Measurements from ENCODE around the gene ISG20L2. TPM values are rescaled to one million over a fixed set of nuclear protein-coding genes. Genes with fewer than 3 reads are reported as not detected.

ISG20L2 gene
- total RNA-seq, 1 donor, result 21.0 TPM

DNA sequence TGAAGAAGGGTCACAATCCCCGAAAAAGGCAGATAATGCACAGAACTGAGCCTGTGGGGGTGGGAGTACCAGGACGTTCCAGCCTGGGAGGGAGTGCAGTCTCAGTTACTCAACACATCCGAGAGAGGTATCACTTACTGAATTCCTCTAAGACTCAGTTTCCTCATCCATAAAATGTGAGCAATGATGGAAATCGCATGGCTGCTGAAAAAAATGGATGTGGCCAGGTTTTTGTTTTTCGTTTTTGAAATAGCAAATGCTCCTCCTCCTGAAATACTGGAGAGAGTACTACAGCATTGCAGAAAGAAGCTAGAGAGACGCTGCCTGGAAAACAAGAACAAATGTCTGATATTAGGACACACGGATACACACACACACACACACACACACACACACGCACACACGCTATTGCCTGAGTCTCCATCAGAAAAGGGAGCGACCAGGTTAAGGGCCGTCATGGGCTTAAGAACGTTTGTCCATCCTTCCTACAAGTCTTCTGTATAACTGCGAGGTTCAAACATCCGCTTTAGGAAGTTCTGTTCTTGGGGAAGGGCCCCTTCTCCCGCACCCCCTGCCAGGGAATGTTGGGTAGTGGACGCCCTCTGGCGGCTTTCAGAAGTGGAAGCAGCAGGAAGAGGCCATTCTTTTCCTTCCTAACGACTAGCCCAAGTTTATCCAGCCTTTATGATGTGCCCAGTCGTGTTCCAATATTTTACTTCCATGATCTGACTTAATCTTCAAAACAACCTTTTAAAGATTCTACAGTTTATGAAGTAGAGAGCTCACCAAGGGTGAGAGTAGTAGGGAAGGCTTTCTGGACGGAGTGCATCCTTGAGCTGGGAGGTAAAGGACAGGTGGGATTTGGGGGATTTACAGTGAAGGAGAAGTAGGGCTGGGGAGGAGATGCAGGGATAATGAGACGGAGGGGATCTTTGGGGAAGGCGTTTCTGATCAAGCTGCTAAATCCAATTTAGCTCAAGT, 50.7 kb downstream of the ISG20L2 start:
- no peaks in the 10 kb centered on the region for H4K20me1 ChIP-seq (ENCODE audit: insufficient read depth, low read length)
- H3K36me3 ChIP-seq (ENCODE audit: insufficient read depth, low read length), result no peaks in the 10 kb centered on the region
- H3K27ac ChIP-seq (ENCODE audit: low read depth, low read length), result no peak overlapping the region
- H3K4me1 ChIP-seq (ENCODE audit: insufficient read depth, low read length), result peaks cover 16% of the 10 kb centered on the region
- TF ChIP-seq, protein P1, sequence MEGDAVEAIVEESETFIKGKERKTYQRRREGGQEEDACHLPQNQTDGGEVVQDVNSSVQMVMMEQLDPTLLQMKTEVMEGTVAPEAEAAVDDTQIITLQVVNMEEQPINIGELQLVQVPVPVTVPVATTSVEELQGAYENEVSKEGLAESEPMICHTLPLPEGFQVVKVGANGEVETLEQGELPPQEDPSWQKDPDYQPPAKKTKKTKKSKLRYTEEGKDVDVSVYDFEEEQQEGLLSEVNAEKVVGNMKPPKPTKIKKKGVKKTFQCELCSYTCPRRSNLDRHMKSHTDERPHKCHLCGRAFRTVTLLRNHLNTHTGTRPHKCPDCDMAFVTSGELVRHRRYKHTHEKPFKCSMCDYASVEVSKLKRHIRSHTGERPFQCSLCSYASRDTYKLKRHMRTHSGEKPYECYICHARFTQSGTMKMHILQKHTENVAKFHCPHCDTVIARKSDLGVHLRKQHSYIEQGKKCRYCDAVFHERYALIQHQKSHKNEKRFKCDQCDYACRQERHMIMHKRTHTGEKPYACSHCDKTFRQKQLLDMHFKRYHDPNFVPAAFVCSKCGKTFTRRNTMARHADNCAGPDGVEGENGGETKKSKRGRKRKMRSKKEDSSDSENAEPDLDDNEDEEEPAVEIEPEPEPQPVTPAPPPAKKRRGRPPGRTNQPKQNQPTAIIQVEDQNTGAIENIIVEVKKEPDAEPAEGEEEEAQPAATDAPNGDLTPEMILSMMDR (IDR thresholded peaks at IDR 0.05; ENCODE audit: extremely low read depth, low read depth, low read length), result peak; percentile 96
- H3K27me3 ChIP-seq (ENCODE audit: insufficient read depth, low read length), result peaks cover 24% of the 10 kb centered on the region
- DNase-seq (ENCODE audit: insufficient read length, low spot score, missing footprints), result peak; percentile 98
- peak overlapping the region; percentile 68 for H3K4me3 ChIP-seq (ENCODE audit: insufficient read depth, low read length)
- H3K4me2 ChIP-seq (ENCODE audit: insufficient read depth, low read length), result peak overlapping the region; percentile 97
- H2AFZ ChIP-seq (ENCODE audit: low read length), result peak overlapping the region; percentile 94
- H3K79me2 ChIP-seq (ENCODE audit: insufficient read depth, low read length), result no peaks in the 10 kb centered on the region
- no peaks in the 10 kb centered on the region for H3K9me3 ChIP-seq (ENCODE audit: low read depth, low read length)

DNA sequence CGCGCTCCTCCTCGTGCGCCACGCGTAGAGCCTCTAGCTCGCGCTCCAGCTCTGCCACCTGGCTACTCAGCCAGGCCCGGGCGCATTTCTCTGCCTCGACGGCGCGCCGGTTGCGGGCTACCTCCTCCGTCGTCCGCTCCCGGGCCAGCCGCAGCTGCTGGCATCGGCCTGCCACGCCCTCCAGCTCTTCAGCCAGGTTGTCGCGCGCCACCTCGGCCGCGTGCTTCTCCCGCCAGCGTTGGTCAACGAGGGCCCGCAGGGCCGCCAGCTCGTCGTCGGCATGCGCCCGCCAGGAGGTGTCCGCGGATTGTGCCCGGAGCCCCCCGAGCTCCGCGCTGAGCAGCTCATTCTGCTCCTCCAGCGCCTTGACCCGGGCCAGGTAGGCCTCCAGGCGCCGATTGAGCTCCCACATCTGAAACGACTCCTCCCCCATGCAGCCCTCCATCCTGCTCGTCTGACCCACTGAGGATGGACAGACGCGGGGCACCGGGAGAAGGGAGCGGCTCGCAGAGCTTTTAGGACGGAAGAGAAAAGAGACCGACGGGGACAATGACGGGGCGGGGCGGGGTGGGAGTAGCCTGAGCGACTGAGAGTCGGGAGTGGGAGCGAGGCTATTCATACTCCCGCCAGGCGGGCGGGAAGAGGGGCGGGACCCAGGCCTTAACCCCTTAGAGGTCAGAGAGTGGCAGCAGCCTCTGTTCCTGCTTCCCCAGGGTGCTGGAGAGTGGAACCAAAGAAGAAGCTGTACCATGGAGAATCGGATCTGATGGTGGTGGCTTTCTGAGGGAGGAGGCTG, 51.5 kb downstream of the ISG20L2 start, which contains the start of gene NES:
Gene NES (minus strand): TSS at position 588 of the 796 bp plus-strand sequence. CDS start 143 bp downstream, at position 445.
- peak within 1 kb of the TSS; percentile 97 for H3K4me2 ChIP-seq (ENCODE audit: insufficient read depth, low read length)
- TF ChIP-seq, protein P1 (IDR thresholded peaks at IDR 0.05; ENCODE audit: extremely low read depth, low read depth, low read length), result no peak
- H3K27me3 ChIP-seq (ENCODE audit: insufficient read depth, low read length), result peaks cover 24% of the 10 kb centered on the region
- H3K79me2 ChIP-seq (ENCODE audit: insufficient read depth, low read length), result no peaks in the 10 kb centered on the region
- H3K36me3 ChIP-seq (ENCODE audit: insufficient read depth, low read length), result no peaks in the 10 kb centered on the region
- DNase-seq (ENCODE audit: insufficient read length, low spot score, missing footprints), result peak; percentile 94
- H3K4me1 ChIP-seq (ENCODE audit: insufficient read depth, low read length), result peaks cover 16% of the 10 kb centered on the region
- H3K27ac ChIP-seq (ENCODE audit: low read depth, low read length), result no peak within 1 kb of the TSS
- peak within 1 kb of the TSS; percentile 94 for H2AFZ ChIP-seq (ENCODE audit: low read length)
- peak within 1 kb of the TSS; percentile 68 for H3K4me3 ChIP-seq (ENCODE audit: insufficient read depth, low read length)
- H3K9me3 ChIP-seq (ENCODE audit: low read depth, low read length), result no peaks in the 10 kb centered on the region
- H4K20me1 ChIP-seq (ENCODE audit: insufficient read depth, low read length), result no peaks in the 10 kb centered on the region

DNA sequence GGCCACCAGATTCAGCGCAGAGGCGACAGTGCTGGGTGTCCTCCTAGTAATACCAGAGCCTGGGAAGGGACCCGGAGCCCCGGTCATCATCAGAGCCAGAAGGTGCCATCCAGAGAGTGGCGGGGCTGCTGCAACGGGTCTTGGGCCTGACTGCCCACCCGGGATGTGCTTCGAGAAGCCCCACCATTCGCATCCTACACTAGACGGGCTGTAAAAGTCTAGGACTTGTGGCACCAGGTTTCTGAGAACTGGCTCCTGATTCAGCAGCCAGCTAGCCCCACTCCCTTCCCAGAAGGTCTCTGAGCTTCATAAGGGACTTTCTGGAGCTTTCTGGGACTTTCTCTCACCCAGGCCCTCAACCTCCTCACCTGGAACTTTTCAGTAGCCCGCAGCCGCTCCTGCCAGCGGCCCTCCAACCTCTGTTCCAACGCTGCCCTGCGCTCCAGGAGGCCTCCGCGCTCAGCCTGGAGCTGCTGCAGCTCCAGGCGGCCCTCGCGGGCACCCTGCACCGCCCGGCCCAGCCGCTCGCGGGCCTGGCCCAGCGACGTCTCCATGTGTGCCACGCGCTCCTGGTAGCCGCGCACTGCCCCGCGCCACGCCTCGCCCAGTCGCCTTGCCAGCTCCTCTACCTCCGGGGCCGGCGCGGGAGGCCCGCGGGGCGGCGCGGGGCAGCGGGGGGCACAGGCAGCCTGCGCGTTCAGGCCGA, 52.3 kb downstream of the ISG20L2 start:
- Histone ChIP-seq H3K4me2 (ENCODE audit: insufficient read depth, low read length) (peak overlapping the region; percentile 97), H4K20me1 (ENCODE audit: insufficient read depth, low read length) (no peaks in the 10 kb centered on the region), H3K36me3 (ENCODE audit: insufficient read depth, low read length) (no peaks in the 10 kb centered on the region), H3K4me3 (ENCODE audit: insufficient read depth, low read length) (peak overlapping the region; percentile 68), H3K9me3 (ENCODE audit: low read depth, low read length) (no peaks in the 10 kb centered on the region), H3K27me3 (ENCODE audit: insufficient read depth, low read length) (peaks cover 22% of the 10 kb centered on the region), H3K4me1 (ENCODE audit: insufficient read depth, low read length) (peaks cover 16% of the 10 kb centered on the region), H3K79me2 (ENCODE audit: insufficient read depth, low read length) (no peaks in the 10 kb centered on the region), H3K27ac (ENCODE audit: low read depth, low read length) (no peak overlapping the region), H2AFZ (ENCODE audit: low read length) (peak overlapping the region; percentile 51)
- DNase-seq (ENCODE audit: insufficient read length, low spot score, missing footprints), result peak; percentile 66
- TF ChIP-seq, protein P1 (IDR thresholded peaks at IDR 0.05; ENCODE audit: extremely low read depth, low read depth, low read length), result no peak
